Measurements from ENCODE around the gene FOXN3. TPM values are rescaled to one million over a fixed set of nuclear protein-coding genes. Genes with fewer than 3 reads are reported as not detected.

FOXN3 gene
- polyA plus RNA-seq, 1 experiment: 46.5 TPM

GRCh38 chr14:89331398-89331797, 85.6 kb downstream of the FOXN3 start:
- no peak overlapping the region for H3K4me3 ChIP-seq (ENCODE audit: low read depth, low read length)
- H3K27me3 ChIP-seq (ENCODE audit: control insufficient read depth, insufficient read depth, low read length): no peaks in the 10 kb centered on the region
- CTCF ChIA-PET: interaction anchor here (0.6 kb wide), 1 partner anchor 58 kb away, joined by 4 read pairs; no protein-coding TSS in a partner anchor
- POLR2A ChIA-PET: no interaction called here
- no peak overlapping the region for H3K27ac ChIP-seq (ENCODE audit: low read depth, low read length)
- no peak for DNase-seq (ENCODE audit: low read depth, low spot score)
- TF ChIP-seq CTCF (IDR thresholded peaks at IDR 0.05; ENCODE audit: low read depth, low read length): no peak
- H3K9me3 ChIP-seq (ENCODE audit: control insufficient read depth, insufficient read depth, low read length): no peaks in the 10 kb centered on the region

GRCh38 chr14:89330236-89331002, 86.6 kb downstream of the FOXN3 start:
- peak overlapping the region; percentile 90 for H3K27ac ChIP-seq (ENCODE audit: low read depth, low read length)
- ChIA-PET CTCF (interaction anchor here (0.7 to 1.0 kb wide), 2 partner anchors 40 to 643 kb away, joined by 3 to 4 read pairs; no protein-coding TSS in a partner anchor), POLR2A (interaction anchor here (0.6 to 0.9 kb wide), 3 partner anchors 86 to 741 kb away, joined by 3 to 4 read pairs (median 3); no protein-coding TSS in a partner anchor)
- TF ChIP-seq CTCF (IDR thresholded peaks at IDR 0.05; ENCODE audit: low read depth, low read length): no peak
- peak overlapping the region; percentile 32 for H3K4me3 ChIP-seq (ENCODE audit: low read depth, low read length)
- H3K27me3 ChIP-seq (ENCODE audit: control insufficient read depth, insufficient read depth, low read length): no peaks in the 10 kb centered on the region
- DNase-seq (ENCODE audit: low read depth, low spot score): peak; percentile 79
- H3K9me3 ChIP-seq (ENCODE audit: control insufficient read depth, insufficient read depth, low read length): no peaks in the 10 kb centered on the region

- no peak for TF ChIP-seq CTCF (IDR thresholded peaks at IDR 0.05; ENCODE audit: low read depth, low read length)
- no peak overlapping the region for H3K4me3 ChIP-seq (ENCODE audit: low read depth, low read length)
- no peaks in the 10 kb centered on the region for H3K9me3 ChIP-seq (ENCODE audit: control insufficient read depth, insufficient read depth, low read length)
- CTCF ChIA-PET: no interaction called here
- H3K27me3 ChIP-seq (ENCODE audit: control insufficient read depth, insufficient read depth, low read length): no peaks in the 10 kb centered on the region
- POLR2A ChIA-PET: no interaction called here
- DNase-seq (ENCODE audit: low read depth, low spot score): no peak
- H3K27ac ChIP-seq (ENCODE audit: low read depth, low read length): peak overlapping the region; percentile 39
Observed at GRCh38 chr14:89327771-89328212, 89.2 kb downstream of the FOXN3 start.

- CTCF ChIA-PET: interaction anchor here (1.1 kb wide), 1 partner anchor 148 kb away, joined by 4 read pairs; no protein-coding TSS in a partner anchor
- TF ChIP-seq CTCF (IDR thresholded peaks at IDR 0.05; ENCODE audit: low read depth, low read length): no peak
- POLR2A ChIA-PET: no interaction called here
- no peak for DNase-seq (ENCODE audit: low read depth, low spot score)
- Histone ChIP-seq H3K27me3 (ENCODE audit: control insufficient read depth, insufficient read depth, low read length) (no peaks in the 10 kb centered on the region), H3K27ac (ENCODE audit: low read depth, low read length) (no peak overlapping the region), H3K9me3 (ENCODE audit: control insufficient read depth, insufficient read depth, low read length) (no peaks in the 10 kb centered on the region), H3K4me3 (ENCODE audit: low read depth, low read length) (no peak overlapping the region)
Observed at GRCh38 chr14:89325959-89326358, 91.1 kb downstream of the FOXN3 start.

- Histone ChIP-seq H3K27me3 (ENCODE audit: control insufficient read depth, insufficient read depth, low read length) (no peaks in the 10 kb centered on the region), H3K27ac (ENCODE audit: low read depth, low read length) (no peak overlapping the region), H3K9me3 (ENCODE audit: control insufficient read depth, insufficient read depth, low read length) (no peaks in the 10 kb centered on the region), H3K4me3 (ENCODE audit: low read depth, low read length) (no peak overlapping the region)
- CTCF ChIA-PET: no interaction called here
- no peak for TF ChIP-seq CTCF (IDR thresholded peaks at IDR 0.05; ENCODE audit: low read depth, low read length)
- no peak for DNase-seq (ENCODE audit: low read depth, low spot score)
- POLR2A ChIA-PET: no interaction called here
Observed at GRCh38 chr14:89325299-89325883, 91.6 kb downstream of the FOXN3 start.
